SW 1271 (cell line): ENCODE data around the gene OBSL1.

Experiments
- DNase-seq, 2 experiments: peaks; one replicate each; lab custom pipeline; 2025; lab: John Stamatoyannopoulos, UW

OBSL1 gene

DNA sequence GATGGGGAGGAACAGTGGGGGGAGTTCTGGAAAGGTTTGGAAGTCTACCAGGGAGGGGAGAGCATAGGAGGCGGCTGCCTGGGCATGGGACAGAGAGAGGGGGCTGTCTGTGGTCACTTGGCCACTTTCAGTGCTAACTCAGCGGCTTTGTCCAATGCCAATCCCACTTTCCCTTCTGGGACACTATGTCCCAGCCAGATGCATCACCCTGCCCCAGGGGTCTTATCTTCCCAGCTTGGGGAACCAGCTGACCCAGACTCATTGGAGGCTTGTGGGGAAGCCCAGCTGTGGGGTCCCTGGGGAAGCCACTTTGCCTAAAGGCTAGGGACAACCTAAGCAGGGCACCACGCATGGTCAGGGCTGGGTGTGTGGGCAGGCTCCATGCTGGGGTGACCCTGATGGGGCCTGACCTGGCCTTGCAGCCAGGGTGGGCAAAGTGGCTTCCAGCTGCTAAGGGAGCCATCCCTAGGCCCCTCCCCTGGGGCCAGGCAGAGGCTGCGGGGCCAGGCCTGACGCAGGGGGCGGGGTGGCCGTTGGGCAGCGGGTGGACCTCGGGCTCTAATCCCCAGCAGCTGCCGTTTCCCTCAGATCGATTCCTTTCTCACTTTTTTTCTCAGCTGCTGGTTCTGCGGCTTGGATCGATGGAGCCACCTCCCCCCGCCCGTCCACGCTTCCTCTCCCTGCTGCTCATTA is 58.7 kb downstream of the OBSL1 start:
- DNase-seq = no peak

DNA sequence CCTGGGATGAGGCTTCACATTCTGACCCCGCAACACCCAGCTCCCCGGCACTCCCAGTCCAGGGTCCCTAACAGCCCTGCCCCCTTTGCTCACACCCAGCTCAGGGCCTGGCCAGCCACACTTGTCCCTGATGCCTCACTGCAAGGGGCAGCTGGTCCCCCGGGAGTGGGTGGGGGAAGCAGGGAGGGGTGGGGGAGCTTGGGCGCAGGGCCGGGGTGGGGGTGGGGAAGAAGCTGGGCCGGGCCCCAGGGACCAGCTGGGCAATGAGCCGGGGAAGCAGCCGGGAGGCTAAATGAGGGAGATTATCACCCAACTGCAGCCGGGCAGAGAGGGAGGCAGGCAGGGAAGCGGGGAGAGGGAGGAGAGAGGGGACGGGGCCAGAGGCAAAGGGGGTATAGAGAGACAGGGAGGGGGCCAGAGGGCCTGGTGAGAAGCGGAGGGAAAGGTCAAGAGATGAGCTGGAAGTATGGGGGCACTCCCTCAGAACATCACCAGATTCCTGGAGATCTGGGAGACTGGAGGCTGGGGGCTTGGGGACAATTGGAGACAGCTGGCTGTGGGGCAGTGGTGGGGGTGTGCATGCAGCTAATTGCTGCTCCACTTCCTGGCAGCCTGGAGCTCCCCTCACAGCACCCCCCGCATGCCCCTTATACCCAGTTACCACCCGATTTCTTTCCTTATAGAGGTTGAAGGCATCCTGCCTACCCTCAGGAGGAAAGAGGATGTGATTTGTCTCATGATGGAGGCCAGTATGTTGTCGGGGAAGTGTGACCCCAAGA is 59.6 kb downstream of the OBSL1 start:
- DNase-seq = no peak

GRCh38 chr2:219510512-219511135 is 60.7 kb downstream of the OBSL1 start:
- DNase-seq = no peak

DNA sequence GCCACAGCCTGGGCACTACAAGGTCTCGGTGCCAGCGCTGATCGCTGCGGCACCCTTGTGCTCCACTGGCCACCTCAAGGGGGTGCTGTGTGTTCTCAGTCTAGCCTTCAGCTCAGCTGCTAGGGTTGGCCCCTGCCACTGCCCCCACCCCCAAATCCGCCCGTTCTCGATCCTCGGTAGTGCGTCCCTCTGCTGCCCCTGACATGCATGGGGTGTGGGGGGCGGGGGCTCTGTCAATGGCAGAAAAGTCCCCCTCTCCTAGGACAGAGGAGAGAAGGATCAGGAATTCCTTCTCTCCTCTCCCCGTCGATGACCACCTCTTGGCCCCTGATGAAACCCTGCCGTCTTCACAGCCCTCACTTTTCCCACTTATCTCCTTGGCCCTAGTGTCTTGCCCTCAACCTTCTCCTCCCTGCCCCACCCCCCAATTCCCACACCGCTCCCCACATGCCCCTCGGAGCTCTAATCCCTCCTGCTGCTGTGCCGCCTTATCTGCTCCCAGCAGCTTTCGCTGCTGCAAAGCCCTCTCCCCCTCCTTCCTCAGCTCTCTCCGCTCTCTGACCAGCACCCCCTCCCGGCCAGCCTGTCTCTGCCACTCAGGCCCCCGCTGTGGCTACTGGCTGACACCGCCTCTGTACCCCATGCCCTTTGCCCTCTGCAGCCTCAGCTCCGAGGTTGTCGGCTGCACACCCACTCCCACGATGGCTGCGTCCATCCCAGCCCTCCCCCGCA is 61.4 kb downstream of the OBSL1 start:
- DNase-seq = peak in 1 of 2 experiments; percentile 41

DNA sequence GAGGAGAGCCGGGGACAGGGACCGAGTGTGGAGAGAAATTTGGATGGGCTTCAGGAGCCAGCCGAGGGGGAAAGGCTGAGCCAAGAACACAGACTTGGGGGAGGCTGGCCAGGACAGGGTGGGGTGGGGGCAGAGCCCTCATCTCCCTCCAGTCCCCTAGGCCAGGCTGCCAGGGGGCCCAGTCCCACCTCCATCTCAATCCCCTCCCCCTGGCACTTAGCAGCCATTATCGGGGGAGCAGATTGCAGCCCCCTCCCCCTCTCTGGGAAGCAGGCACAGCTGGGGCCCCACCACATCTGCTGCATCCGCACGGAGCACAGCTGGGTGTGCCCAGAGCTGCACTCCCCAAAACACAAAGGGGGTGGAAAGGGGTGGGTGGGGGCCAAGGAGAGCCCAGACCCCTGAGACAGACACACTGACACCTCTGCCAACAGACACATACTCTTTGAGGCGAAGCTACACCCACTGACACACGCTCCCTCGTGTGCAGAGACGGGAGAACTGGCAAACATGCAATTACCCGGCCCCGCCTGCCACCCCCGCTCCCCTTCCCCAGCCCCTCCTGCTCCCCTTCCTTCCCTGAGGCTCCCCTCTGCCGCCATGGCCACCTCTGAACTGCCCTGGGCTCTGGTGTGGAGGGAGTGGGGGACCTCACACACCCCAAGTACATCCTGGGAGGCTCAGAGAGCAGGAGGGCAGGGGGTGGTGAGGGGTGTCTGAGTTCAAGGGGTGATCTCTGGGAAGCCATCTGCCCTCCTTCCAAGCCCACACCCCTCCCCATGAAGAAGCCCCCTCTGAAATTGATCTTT is 62.2 kb downstream of the OBSL1 start:
- DNase-seq = no peak

- no peak for DNase-seq
These were observed 63.0 kb downstream of the OBSL1 start for GRCh38 chr2:219508444-219508734.

- no peak for DNase-seq
These were observed 63.5 kb downstream of the OBSL1 start for GRCh38 chr2:219507581-219508443.

DNA sequence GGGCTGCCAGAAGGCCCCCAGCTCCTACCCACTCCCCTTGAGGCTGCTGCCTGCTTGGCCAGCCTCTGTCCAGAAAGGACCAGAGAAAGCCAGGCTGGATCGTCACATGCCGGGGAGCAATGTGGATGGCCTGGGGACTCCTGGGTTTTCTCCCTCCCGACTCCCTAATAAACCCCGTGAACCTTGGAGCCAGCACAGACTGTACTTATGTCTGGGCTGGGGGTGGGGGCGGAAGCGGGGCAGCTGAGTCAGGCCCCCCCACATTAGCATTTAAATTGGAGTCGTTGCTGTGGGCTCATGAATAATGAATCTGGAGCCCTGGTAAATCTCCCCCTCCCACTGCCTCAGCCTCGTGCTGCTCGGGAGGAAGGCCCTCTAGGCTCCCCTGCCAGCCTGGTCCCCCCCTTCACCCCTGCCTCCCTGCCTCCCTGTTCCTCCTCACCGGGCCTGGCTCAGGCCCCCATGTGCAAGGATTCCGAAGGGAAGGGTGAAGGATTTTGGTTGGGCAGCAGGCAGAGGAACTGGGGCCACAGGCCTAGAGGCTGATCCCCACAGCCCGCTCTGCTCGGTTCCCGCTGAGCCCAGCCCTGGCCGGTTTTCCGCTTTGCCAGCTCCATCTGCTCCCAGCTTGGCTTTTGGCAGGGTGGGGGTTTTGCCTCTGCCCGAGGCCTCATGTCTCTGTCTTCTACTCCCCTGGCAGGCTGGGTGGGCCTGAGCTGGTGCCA is 64.4 kb downstream of the OBSL1 start:
- no peak for DNase-seq

DNA sequence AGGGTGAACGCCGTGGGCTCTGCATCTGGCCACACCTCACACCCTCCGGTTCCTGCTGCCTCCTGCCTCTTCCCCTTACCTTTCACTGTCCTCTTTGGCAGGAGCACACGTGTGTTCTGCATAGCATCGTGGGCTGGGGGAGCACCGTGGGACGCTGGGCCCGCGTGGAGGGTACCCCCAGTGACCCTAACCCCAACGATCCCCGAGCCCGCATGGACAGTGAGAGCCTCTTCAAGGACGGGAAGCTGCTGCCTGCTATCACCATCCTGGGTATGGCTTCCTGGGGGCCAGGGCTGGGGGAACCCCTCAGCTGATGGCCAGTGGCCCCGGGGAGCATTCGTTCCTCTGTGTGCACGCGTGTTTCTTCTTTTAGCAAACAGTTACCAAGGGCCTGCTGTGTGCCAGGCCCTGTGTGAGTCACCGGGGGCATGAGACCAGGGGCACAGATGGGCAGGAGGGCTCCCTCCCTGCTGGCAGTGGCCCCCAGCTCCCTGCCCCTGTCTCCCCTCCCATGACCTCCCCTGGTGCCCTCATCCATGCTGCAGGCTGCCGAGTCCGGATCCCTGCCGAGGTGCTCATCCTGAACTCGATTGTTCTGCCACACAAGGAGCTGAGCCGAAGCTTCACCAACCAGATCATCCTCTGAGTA is 65.1 kb downstream of the OBSL1 start:
- DNase-seq = no peak

DNA sequence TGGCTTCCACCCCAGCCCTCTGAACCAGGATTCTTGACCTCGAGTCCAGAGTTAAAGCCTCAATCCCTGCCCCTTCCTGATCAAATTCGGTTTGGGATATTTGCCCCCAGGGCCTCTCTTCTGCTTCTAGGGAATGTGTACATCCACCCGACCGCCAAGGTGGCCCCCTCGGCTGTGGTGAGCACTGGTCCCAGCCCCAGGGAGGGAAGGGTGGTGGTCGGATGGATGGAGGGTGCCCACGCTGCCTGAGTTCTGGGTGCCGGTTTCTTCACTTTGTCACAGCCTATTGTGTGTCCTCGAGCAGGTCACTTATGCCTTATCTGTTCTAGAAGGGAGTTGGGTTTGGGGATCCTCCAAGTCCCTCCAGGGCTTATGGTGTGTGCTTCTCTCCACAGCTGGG is 65.8 kb downstream of the OBSL1 start:
- DNase-seq = no peak

GRCh38 chr2:219502618-219503017 is 68.7 kb downstream of the OBSL1 start:
- DNase-seq = no peak

DNA sequence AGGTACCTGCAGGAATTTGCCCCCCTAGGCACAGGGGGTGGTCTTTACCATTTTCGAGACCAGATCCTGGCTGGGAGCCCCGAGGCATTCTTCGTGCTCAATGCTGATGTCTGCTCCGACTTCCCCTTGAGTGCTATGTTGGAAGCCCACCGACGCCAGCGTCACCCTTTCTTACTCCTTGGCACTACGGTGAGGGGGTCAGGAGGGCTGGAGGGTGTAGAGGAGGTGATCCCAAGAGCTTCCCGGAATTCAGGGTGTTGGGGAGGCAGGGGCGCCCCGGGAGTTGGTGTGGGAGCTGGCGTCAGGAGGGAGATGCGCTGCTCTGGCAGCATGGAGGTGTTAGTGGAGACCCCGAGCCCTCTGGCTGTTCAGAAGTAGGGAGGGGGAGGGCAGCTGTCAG is 69.5 kb downstream of the OBSL1 start:
- no peak for DNase-seq
